HG03558 (cell line): ENCODE measurements around the gene CAV1.
"Not testable (repeated sequence)": the region's sequence is repeated elsewhere in the genome, so short reads cannot be mapped to it uniquely, and the experiment has no call there.

Experiments used
- ATAC-seq: cut with Tn5 transposase; IDR thresholded peaks from one replicate; pipeline ENCODE4 v1.9.1; 2021; ENCODE audit warnings: moderate number of reproducible peaks; ENCODE audit not compliant: unreplicated experiment; ENCODE audit errors: extremely low read depth

Gene CAV1

DNA sequence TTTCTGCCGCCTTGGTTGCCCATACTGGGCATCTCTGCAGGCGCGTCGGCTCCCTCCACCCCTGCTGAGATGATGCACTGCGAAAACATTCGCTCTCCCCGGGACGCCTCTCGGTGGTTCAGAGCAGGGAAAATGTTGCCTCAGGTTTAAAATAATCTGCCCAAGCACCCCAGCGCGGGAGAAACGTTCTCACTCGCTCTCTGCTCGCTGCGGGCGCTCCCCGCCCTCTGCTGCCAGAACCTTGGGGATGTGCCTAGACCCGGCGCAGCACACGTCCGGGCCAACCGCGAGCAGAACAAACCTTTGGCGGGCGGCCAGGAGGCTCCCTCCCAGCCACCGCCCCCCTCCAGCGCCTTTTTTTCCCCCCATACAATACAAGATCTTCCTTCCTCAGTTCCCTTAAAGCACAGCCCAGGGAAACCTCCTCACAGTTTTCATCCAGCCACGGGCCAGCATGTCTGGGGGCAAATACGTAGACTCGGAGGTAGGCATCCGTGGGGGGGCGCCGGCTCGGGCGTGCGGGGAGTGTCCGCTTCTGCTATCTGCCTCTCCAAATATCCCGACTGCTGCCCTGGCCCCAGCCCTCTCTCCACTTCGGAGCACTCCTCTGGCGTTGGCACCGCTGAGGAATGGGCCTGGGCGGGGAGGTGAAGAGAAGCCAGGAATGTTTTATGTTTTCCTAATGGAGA lies at the start of gene CAV1:
Gene CAV1 (plus strand): TSS at position 428 of the 689 bp plus-strand sequence. CDS start 27 bp downstream, at position 455.
- ATAC-seq, result no peak

DNA sequence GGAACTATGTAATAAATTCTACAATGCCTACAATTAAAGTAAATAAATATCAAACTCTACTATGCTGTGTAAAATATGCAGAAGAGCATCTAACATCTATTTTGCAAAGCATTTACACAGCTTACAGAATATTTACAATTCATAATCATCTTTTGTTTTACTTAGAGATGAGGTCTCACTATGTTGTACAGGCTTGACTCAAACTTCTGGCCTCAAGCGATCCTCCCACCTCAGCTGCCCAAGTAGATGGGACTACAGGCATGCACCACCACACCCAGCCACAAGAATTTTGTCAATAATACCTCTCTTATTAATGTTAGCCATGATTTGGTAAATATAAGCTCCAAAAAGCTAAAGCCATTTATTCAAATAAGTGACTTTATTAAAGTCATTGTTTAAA lies 47.2 kb upstream of the CAV1 start:
- no peak for ATAC-seq

- no peak for ATAC-seq
These were observed 46.0 kb upstream of the CAV1 start for GRCh38 chr7:116478834-116479233.

GRCh38 chr7:116483271-116483942 lies 41.4 kb upstream of the CAV1 start:
- ATAC-seq, result no peak

- not testable (repeated sequence) for ATAC-seq
These were observed 40.4 kb upstream of the CAV1 start for GRCh38 chr7:116484389-116484788.

- no peak for ATAC-seq
These were observed 36.8 kb upstream of the CAV1 start for GRCh38 chr7:116487907-116488521.

DNA sequence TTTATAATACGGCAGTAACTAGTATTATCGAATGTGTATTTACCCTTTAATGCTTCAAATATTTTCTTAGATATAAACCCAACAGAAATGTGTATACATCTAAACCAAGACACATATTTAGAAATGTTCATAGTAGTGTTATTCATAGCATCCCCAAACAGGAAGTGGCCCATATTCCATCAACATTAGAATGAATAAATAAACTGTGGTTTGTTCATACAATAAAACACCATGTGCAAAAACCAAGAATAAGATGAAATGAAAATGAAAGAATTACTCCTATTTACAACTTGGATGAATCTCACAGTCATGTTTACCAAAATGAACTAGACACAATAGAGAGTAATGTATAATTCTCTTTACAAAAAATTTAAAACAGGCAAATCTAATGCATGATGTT lies 34.5 kb upstream of the CAV1 start:
- ATAC-seq, result no peak

GRCh38 chr7:116491887-116492653 lies 32.8 kb upstream of the CAV1 start:
- ATAC-seq, result no peak

- ATAC-seq, result no peak
These were observed 32.2 kb upstream of the CAV1 start for GRCh38 chr7:116492654-116493109.

DNA sequence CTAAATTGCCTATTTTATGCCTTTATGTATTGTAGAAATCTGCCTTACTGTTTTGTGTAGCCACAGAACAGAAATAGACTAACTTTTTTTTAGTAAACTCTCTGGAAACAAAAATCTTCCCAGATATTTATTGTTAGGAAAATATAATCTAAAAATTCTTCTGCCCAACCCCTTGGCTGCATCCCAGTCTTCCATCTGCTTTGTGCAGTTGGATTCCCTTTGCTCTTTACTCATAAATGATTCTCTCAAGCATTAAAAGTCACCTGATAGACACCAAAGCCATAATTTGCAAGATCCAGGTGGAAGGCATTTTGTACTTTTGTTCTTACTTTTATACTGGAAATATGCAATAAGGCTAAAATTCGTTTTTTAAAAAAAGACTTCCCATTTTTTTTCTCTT lies 31.4 kb upstream of the CAV1 start:
- ATAC-seq, result no peak

DNA sequence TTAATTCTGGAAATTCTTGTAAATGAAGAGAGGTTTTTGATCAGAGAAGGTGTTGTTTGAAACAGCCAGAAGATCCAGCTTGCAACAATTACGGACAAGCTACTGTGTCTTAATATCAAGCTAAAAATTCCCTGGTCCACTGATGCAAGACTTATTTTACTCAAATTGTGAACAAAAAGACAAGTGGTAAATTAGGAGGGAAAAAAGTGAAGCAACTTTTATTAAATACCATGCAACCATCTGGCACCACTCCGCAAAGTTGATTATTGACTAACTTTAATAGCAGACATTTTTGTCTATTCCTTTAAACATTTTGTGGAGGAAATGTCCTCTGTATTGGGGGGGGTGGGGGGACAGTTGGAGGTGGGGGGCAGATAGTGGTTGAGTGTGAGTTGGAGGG lies 30.4 kb upstream of the CAV1 start:
- ATAC-seq, result no peak

DNA sequence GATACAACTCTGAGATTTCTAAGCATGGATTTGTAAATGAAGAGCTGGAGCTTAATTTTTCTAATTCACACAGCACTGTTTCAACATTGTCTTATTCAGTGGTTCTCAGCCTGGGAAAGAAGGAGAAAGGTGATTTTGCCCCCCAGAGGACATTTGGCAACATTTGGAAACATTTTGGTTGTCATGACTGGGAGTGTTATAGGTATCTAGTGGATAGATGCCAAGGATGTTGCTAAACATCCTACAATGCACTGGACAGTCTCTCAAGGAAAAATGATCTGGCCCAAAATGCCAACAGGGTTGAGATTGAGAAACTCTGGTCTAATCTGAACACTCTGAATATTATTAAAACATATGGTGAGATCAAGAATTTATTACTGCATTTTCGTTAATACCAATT lies 29.1 kb upstream of the CAV1 start:
- ATAC-seq, result no peak

DNA sequence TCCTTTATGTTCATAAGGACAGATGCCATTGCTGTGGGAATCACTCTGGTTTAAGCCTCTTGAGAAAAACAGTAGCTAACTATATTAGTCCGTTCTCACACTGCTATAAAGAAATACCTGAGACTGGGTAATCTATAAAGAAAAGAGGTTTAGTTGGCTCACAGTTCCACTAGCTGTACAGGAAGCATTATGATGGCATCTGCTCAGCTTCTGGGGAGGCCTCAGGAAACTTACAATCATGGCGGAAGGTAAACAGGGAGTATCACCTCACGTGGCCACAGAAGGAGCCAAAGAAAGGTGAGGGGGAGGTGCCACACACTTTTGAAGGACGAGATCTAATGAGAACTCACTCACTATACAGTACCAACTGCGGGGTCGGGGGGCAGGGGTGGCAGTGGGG lies 28.2 kb upstream of the CAV1 start:
- no peak for ATAC-seq

GRCh38 chr7:116497708-116498107 lies 27.1 kb upstream of the CAV1 start:
- ATAC-seq, result no peak

- no peak for ATAC-seq
These were observed 25.4 kb upstream of the CAV1 start, which contains the start of gene CAV2 for GRCh38 chr7:116499168-116500077. CAV2 (plus strand) TSS chr7:116499738; CDS start chr7:116499782, 44 bp downstream.

DNA sequence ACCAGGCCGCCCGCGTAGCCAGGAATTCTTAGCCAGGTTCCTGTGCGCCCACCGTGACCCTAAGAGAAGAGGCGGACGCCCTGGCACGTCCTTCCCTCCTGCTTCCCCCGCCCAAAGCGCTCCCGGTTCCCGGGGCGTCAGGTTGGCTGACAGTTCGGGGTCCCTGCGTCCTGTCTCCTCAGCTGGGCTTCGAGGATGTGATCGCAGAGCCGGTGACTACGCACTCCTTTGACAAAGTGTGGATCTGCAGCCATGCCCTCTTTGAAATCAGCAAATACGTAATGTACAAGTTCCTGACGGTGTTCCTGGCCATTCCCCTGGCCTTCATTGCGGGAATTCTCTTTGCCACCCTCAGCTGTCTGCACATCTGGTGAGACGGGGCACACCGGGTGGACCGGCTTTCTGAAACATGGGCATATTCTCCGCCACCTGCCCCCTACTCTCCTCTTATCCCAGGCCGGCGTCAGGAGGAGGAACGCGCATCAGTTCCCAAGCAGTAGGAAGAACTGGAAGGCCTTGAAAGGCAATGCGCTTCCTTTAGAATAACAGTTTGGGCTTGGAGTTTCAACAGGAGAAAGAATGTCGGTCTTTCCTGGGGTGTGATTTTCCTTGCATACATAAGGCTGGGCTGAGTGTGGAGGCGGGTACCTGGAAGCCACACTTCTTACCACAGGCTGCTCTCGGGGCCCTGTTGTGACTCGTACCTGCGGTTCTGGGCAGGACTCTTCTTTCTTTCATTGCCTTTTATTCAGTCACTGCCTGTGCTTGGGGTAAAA lies 24.6 kb upstream of the CAV1 start:
- ATAC-seq, result peak; percentile 58

GRCh38 chr7:116501425-116502167 lies 23.2 kb upstream of the CAV1 start:
- no peak for ATAC-seq
